ENCODE data around the gene B4GALNT3.

The B4GALNT3 gene

GRCh38 chr12:578748-579419 is 119.1 kb downstream of the B4GALNT3 start:
- Histone ChIP-seq H3K9me3 (ENCODE audit: insufficient read depth, low read depth, low read length) (no peaks in the 10 kb centered on the region), H3K4me3 (ENCODE audit: low read length) (no peak overlapping the region), H3K36me3 (ENCODE audit: insufficient read depth, low read length) (no peaks in the 10 kb centered on the region), H3K4me1 (ENCODE audit: insufficient read depth, low read length) (peaks cover 20% of the 10 kb centered on the region), H3K27ac (ENCODE audit: low read depth, low read length) (no peak overlapping the region), H3K9ac (ENCODE audit: low read depth, low read length) (no peak overlapping the region), H3K27me3 (ENCODE audit: insufficient read depth, low read length) (peaks cover 6% of the 10 kb centered on the region; the same call in 1 of the 2 replicates)
- 56% methylated on average over 7 of the region's 7 CpGs for WGBS

DNA sequence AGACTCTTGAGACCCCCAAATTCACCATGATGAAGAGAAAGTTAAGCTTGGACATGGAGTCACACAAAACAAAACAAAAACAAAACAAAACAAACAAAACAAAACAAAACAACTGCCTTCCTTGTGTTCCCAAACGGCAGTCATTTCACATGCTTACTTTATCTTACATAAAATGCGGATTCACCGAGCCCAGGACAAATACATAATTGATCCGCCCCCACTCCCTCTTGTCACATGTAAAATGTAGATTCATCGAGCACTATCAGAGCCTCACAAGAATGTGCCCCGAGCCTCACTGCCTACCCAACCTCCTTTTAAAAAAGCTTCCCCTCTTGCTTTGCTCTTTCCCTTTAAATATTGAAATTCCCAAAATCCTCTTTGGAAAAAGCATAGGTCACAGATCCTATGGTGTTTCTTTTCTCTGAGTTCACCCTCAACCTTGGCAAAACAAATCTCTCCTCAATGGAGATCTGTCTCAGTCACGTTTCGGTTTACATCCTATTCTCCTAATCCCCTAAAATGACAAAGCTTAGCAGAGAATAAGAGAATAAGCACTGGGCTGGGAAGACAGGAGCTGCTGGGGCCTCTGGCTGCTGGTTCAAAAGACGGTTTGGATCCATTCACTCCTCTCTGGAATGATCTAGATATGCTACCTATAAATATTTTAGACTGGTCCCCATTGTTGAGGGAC is 119.8 kb downstream of the B4GALNT3 start:
- 54% methylated on average over 8 of the region's 9 CpGs for WGBS
- no peaks in the 10 kb centered on the region for H3K36me3 ChIP-seq (ENCODE audit: insufficient read depth, low read length)
- peaks cover 6% of the 10 kb centered on the region; the same call in 1 of the 2 replicates for H3K27me3 ChIP-seq (ENCODE audit: insufficient read depth, low read length)
- no peak overlapping the region for H3K9ac ChIP-seq (ENCODE audit: low read depth, low read length)
- H3K27ac ChIP-seq (ENCODE audit: low read depth, low read length): no peak overlapping the region
- H3K9me3 ChIP-seq (ENCODE audit: insufficient read depth, low read depth, low read length): no peaks in the 10 kb centered on the region
- H3K4me1 ChIP-seq (ENCODE audit: insufficient read depth, low read length): peaks cover 20% of the 10 kb centered on the region
- H3K4me3 ChIP-seq (ENCODE audit: low read length): no peak overlapping the region

DNA sequence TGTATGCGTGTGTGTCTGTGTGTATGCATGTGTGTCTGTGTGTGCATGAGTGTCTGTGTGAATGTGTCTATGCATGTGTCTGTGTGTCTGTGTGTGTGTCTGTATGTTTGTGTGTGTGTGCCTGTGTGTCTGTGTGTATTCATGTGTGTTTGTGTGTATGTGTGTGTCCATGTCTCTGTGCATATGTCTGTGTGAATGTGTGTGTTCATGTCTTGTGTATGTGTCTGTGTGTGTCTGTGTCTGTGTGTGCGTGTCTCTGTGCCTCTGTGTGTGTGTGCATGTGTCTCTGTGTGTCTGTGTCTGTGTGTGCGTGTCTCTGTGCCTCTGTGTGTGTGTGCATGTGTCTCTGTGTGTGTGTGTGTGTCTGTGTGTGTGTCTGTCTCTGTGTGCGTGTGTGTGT is 121.1 kb downstream of the B4GALNT3 start:
- peaks cover 6% of the 10 kb centered on the region; the same call in 1 of the 2 replicates for H3K27me3 ChIP-seq (ENCODE audit: insufficient read depth, low read length)
- H3K27ac ChIP-seq (ENCODE audit: low read depth, low read length): no peak overlapping the region
- 91% methylated on average over 4 of the region's 4 CpGs for WGBS
- H3K9ac ChIP-seq (ENCODE audit: low read depth, low read length): no peak overlapping the region
- no peaks in the 10 kb centered on the region for H3K9me3 ChIP-seq (ENCODE audit: insufficient read depth, low read depth, low read length)
- no peaks in the 10 kb centered on the region for H3K36me3 ChIP-seq (ENCODE audit: insufficient read depth, low read length)
- H3K4me3 ChIP-seq (ENCODE audit: low read length): no peak overlapping the region
- peaks cover 20% of the 10 kb centered on the region for H3K4me1 ChIP-seq (ENCODE audit: insufficient read depth, low read length)

GRCh38 chr12:581321-581720 is 121.6 kb downstream of the B4GALNT3 start:
- Histone ChIP-seq H3K9me3 (ENCODE audit: insufficient read depth, low read depth, low read length) (no peaks in the 10 kb centered on the region), H3K4me1 (ENCODE audit: insufficient read depth, low read length) (peaks cover 18% of the 10 kb centered on the region), H3K27me3 (ENCODE audit: insufficient read depth, low read length) (peaks cover 4% of the 10 kb centered on the region; the same call in 1 of the 2 replicates), H3K9ac (ENCODE audit: low read depth, low read length) (no peak overlapping the region), H3K36me3 (ENCODE audit: insufficient read depth, low read length) (no peaks in the 10 kb centered on the region), H3K4me3 (ENCODE audit: low read length) (no peak overlapping the region), H3K27ac (ENCODE audit: low read depth, low read length) (no peak overlapping the region)
- 93% methylated on average over 5 of the region's 5 CpGs for WGBS

- Histone ChIP-seq H3K27me3 (ENCODE audit: insufficient read depth, low read length) (0 out of 2 replicates have a peak, but pooled peaks cover under 1% of the 10 kb centered on the region), H3K36me3 (ENCODE audit: insufficient read depth, low read length) (no peaks in the 10 kb centered on the region), H3K4me1 (ENCODE audit: insufficient read depth, low read length) (peaks cover 15% of the 10 kb centered on the region), H3K9ac (ENCODE audit: low read depth, low read length) (no peak overlapping the region), H3K9me3 (ENCODE audit: insufficient read depth, low read depth, low read length) (no peaks in the 10 kb centered on the region), H3K4me3 (ENCODE audit: low read length) (no peak overlapping the region), H3K27ac (ENCODE audit: low read depth, low read length) (no peak overlapping the region)
- 92% methylated on average over 9 of the region's 9 CpGs for WGBS
Measured at GRCh38 chr12:581746-582145, 122.0 kb downstream of the B4GALNT3 start.

- H3K27ac ChIP-seq (ENCODE audit: low read depth, low read length): no peak overlapping the region
- H3K4me3 ChIP-seq (ENCODE audit: low read length): no peak overlapping the region
- WGBS: 85% methylated on average over 13 of the region's 13 CpGs
- no peaks in the 10 kb centered on the region for H3K9me3 ChIP-seq (ENCODE audit: insufficient read depth, low read depth, low read length)
- H3K4me1 ChIP-seq (ENCODE audit: insufficient read depth, low read length): peaks cover 11% of the 10 kb centered on the region
- H3K9ac ChIP-seq (ENCODE audit: low read depth, low read length): no peak overlapping the region
- no peaks in the 10 kb centered on the region for H3K36me3 ChIP-seq (ENCODE audit: insufficient read depth, low read length)
- no peaks in the 10 kb centered on the region for H3K27me3 ChIP-seq (ENCODE audit: insufficient read depth, low read length)
Measured at GRCh38 chr12:583251-583869, 123.6 kb downstream of the B4GALNT3 start.

GRCh38 chr12:585062-586061 is 125.6 kb downstream of the B4GALNT3 start:
- Histone ChIP-seq H3K4me3 (ENCODE audit: low read length) (no peak overlapping the region), H3K27ac (ENCODE audit: low read depth, low read length) (no peak overlapping the region)
- 92% methylated on average over 30 of the region's 30 CpGs for WGBS

DNA sequence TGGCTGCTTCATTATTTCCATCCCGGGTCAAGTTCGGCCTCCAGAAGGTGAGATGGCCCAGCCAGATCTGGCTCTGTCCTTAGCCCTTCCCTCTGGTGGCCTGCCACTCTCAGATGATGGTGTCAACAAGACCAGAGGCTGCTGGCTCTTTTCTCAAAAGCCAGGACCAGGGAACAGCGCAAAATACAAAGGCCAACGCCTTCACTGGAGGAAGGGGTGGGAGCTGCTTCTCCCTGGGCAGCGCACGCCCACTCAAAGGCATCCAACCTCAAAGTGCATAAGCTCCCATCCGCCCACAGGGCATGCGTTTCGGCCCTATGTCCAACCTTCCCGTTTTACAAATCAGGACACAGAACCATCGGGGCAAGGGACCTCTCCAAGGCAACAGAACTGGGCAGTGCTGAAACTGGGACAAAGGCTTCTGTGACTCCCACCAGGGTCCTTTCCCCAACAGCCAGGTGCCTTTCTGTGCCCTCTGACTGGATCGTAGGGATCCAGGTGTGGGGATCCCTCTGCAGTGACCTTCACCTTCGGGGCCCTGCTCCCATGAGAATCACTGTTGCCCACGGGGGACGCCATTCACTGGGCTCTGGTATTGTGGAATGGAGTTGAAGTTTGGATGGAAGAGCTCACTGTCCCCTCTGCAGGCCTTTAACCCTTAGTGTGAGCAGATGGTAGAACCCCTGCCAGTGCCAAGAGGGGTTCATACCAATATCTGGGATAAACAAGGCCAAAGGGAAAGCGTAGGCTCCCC is 126.8 kb downstream of the B4GALNT3 start:
- Histone ChIP-seq H3K4me3 (ENCODE audit: low read length) (no peak overlapping the region), H3K36me3 (ENCODE audit: insufficient read depth, low read length) (no peaks in the 10 kb centered on the region), H3K27me3 (ENCODE audit: insufficient read depth, low read length) (no peaks in the 10 kb centered on the region), H3K27ac (ENCODE audit: low read depth, low read length) (no peak overlapping the region), H3K4me1 (ENCODE audit: insufficient read depth, low read length) (no peaks in the 10 kb centered on the region), H3K9ac (ENCODE audit: low read depth, low read length) (no peak overlapping the region), H3K9me3 (ENCODE audit: insufficient read depth, low read depth, low read length) (no peaks in the 10 kb centered on the region)
- WGBS: 92% methylated on average over 16 of the region's 16 CpGs

More at GRCh38 chr12:585062-586061, 125.6 kb downstream of the B4GALNT3 start:
- no peaks in the 10 kb centered on the region for H3K4me1 ChIP-seq (ENCODE audit: insufficient read depth, low read length)
- no peaks in the 10 kb centered on the region for H3K27me3 ChIP-seq (ENCODE audit: insufficient read depth, low read length)
- no peak overlapping the region for H3K9ac ChIP-seq (ENCODE audit: low read depth, low read length)
- no peaks in the 10 kb centered on the region for H3K9me3 ChIP-seq (ENCODE audit: insufficient read depth, low read depth, low read length)
- no peaks in the 10 kb centered on the region for H3K36me3 ChIP-seq (ENCODE audit: insufficient read depth, low read length)

DNA sequence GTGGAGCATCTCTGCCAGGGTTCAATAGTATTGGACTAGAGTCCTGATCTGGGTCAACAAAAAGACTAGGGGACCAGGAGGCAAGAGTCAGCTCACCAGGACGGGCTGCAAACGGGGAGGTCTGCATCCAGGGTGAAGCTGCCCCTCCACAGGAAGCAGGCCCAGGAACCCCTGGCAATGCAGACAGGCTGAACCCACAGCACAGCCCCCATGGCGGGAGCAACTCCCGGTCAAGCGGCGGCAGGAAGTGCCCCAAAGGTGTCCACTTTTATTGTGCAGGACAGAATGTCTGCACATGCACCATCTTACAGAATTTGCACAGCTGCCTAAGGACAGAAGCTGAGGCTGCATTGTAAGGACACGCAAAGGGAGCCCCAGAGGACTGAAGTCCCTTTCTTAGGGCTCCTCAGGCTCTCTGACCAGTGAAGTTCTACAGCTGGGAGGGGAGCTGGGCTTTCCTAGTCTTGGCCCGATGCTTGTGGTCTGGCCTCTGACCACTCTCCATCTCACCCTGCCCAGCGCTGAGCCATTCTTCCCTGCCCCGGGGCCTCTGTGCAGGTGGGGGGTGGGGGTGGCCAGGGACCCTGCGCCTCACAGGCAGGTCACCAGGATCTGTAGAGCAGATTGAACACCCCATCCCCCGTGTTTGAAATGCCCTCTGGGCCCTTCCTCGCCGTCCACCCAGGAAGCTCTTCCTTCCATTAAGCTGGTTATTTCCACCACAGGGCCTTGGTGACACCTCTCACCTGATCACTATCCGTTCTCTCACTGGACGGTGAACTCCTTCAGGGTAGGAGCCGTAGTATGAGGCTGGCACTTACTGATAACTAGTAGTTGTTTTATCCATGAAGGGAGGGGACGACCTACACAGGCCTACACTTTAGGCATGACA is 127.6 kb downstream of the B4GALNT3 start:
- H3K4me3 ChIP-seq (ENCODE audit: low read length): no peak overlapping the region
- H3K27me3 ChIP-seq (ENCODE audit: insufficient read depth, low read length): no peaks in the 10 kb centered on the region
- H3K27ac ChIP-seq (ENCODE audit: low read depth, low read length): no peak overlapping the region
- H3K9me3 ChIP-seq (ENCODE audit: insufficient read depth, low read depth, low read length): no peaks in the 10 kb centered on the region
- 89% methylated on average over 17 of the region's 18 CpGs for WGBS
- no peaks in the 10 kb centered on the region for H3K36me3 ChIP-seq (ENCODE audit: insufficient read depth, low read length)
- H3K9ac ChIP-seq (ENCODE audit: low read depth, low read length): no peak overlapping the region
- no peaks in the 10 kb centered on the region for H3K4me1 ChIP-seq (ENCODE audit: insufficient read depth, low read length)

All from HUES64 (cell line).